ENCODE results near the gene GJC2.

Gene GJC2

DNA sequence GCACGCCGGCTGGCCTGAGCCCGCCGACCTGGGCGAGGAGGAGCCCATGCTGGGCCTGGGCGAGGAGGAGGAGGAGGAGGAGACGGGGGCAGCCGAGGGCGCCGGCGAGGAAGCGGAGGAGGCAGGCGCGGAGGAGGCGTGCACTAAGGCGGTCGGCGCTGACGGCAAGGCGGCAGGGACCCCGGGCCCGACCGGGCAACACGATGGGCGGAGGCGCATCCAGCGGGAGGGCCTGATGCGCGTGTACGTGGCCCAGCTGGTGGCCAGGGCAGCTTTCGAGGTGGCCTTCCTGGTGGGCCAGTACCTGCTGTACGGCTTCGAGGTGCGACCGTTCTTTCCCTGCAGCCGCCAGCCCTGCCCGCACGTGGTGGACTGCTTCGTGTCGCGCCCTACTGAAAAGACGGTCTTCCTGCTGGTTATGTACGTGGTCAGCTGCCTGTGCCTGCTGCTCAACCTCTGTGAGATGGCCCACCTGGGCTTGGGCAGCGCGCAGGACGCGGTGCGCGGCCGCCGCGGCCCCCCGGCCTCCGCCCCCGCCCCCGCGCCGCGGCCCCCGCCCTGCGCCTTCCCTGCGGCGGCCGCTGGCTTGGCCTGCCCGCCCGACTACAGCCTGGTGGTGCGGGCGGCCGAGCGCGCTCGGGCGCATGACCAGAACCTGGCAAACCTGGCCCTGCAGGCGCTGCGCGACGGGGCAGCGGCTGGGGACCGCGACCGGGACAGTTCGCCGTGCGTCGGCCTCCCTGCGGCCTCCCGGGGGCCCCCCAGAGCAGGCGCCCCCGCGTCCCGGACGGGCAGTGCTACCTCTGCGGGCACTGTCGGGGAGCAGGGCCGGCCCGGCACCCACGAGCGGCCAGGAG lies 8.6 kb downstream of the GJC2 start:
- H3K4me3 ChIP-seq (ENCODE audit: low read depth, low read length), result no peak overlapping the region
- TF ChIP-seq, protein P1, sequence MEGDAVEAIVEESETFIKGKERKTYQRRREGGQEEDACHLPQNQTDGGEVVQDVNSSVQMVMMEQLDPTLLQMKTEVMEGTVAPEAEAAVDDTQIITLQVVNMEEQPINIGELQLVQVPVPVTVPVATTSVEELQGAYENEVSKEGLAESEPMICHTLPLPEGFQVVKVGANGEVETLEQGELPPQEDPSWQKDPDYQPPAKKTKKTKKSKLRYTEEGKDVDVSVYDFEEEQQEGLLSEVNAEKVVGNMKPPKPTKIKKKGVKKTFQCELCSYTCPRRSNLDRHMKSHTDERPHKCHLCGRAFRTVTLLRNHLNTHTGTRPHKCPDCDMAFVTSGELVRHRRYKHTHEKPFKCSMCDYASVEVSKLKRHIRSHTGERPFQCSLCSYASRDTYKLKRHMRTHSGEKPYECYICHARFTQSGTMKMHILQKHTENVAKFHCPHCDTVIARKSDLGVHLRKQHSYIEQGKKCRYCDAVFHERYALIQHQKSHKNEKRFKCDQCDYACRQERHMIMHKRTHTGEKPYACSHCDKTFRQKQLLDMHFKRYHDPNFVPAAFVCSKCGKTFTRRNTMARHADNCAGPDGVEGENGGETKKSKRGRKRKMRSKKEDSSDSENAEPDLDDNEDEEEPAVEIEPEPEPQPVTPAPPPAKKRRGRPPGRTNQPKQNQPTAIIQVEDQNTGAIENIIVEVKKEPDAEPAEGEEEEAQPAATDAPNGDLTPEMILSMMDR (IDR thresholded peaks at IDR 0.05; ENCODE audit: low read depth, low read length, missing control alignments), result no peak
- no peak for DNase-seq (ENCODE audit: low read depth)

DNA sequence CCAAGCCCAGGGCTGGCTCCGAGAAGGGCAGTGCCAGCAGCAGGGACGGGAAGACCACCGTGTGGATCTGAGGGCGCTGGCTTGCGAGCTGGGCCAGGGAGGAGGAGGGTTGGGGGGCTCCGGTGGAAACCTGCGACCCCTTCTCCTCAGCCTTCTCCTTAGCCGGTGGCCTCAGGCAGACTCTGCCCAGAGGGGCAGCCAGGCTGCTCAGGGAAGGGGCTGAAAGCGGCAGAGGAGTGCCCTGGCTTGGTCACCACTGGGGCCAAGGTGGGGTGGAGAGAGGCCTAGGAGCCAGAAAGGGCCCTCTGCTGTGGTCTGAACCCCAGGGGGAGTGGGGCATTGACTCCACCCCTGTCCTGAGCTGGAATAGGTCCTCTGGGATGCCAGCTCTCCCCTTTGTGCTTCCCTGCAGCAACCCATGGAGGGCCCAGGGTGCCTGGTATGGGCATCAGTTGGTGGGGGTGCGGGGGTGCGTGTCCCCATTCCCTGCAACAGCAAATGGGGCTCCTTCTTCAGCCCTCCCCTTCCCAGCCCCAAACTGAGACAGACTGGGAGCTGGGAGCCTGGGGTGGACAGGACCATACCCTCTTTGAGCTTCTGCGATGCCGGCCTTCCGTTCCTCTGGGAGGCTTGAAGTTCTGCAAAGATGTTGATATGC lies 9.4 kb downstream of the GJC2 start:
- no peak overlapping the region for H3K4me3 ChIP-seq (ENCODE audit: low read depth, low read length)
- no peak for DNase-seq (ENCODE audit: low read depth)
- TF ChIP-seq, protein P1 (IDR thresholded peaks at IDR 0.05; ENCODE audit: low read depth, low read length, missing control alignments), result no peak

GRCh38 chr1:228160201-228160761 lies 10.6 kb downstream of the GJC2 start:
- DNase-seq (ENCODE audit: low read depth), result no peak
- no peak overlapping the region for H3K4me3 ChIP-seq (ENCODE audit: low read depth, low read length)
- TF ChIP-seq, protein P1 (IDR thresholded peaks at IDR 0.05; ENCODE audit: low read depth, low read length, missing control alignments), result no peak

GRCh38 chr1:228161362-228161761 lies 11.6 kb downstream of the GJC2 start:
- TF ChIP-seq, protein P1 (IDR thresholded peaks at IDR 0.05; ENCODE audit: low read depth, low read length, missing control alignments), result no peak
- H3K4me3 ChIP-seq (ENCODE audit: low read depth, low read length), result no peak overlapping the region
- no peak for DNase-seq (ENCODE audit: low read depth)

GRCh38 chr1:228161866-228162265 lies 12.1 kb downstream of the GJC2 start:
- no peak overlapping the region for H3K4me3 ChIP-seq (ENCODE audit: low read depth, low read length)
- DNase-seq (ENCODE audit: low read depth), result no peak
- TF ChIP-seq, protein P1 (IDR thresholded peaks at IDR 0.05; ENCODE audit: low read depth, low read length, missing control alignments), result no peak

DNA sequence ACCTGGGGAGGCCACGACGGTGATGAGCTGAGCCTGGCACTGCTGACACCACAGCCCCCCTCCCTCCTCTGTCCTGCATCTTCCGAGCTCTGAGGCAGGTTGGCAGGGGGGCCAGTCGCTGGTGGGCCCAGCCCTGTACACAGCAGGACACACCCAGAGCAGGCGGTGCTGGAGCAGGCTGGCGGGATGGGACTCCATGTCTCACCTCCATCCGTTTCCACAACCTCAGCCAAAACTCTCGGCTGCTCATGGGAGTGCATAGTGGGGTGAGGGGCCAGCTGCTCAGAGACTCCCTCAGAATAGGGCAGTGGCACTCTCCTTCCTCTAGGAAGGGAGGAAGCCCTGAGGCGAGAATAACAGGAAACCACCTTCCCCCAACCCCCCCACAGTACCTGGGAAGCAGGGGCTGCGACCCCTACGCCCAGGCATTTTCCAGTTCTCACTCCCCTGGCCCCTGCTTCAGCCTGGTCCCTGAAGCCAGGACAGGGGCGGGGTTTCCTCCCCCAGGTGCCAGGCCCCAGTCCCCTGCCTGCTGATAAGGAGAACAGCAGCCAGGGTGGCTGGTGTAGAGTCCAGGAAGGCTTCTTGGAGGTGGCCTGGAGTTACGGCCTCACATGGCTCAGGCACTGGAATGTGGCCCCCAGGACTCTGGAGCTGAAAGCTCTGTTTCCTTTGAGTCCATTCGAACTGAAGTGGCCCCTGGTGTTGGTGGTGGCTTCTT lies 12.7 kb downstream of the GJC2 start:
- no peak overlapping the region for H3K4me3 ChIP-seq (ENCODE audit: low read depth, low read length)
- DNase-seq (ENCODE audit: low read depth), result no peak
- TF ChIP-seq, protein P1 (IDR thresholded peaks at IDR 0.05; ENCODE audit: low read depth, low read length, missing control alignments), result no peak

Data from GM12864 (cell line).